PC-9 (cell line): Measurements from ENCODE around the gene MYO19. TPM values are rescaled to one million over a fixed set of nuclear protein-coding genes. Genes with fewer than 3 reads are reported as not detected.

Source experiments
- BruUV-seq: library from RNA; stranded (reverse); fragments of 400-500 nt; replicated peaks from 2 replicates; lab custom pipeline; 2021; lab: Mats Ljungman, UMichigan
- CTCF ChIA-PET: fragments of 300-600 bp; sonication (Branson Sonifier 250); formaldehyde crosslinking; loops from one replicate; lab custom pipeline; 2022; ENCODE audit warnings: antibody characterized with exemption; lab: Charles Lee
- POLR2A ChIA-PET: fragments of 300-600 bp; sonication (Branson Sonifier 250); formaldehyde crosslinking; loops from one replicate; lab custom pipeline; 2022; ENCODE audit warnings: antibody characterized with exemption; ENCODE audit not compliant: unreplicated experiment; lab: Charles Lee
- DNase-seq, 2 experiments: peaks; one replicate each; pipeline versions ENCODE4 v3.0.0 to v3.0.0-alpha.2; 2015 to 2022; ENCODE audit warnings: mixed read lengths in 1 of 2
- H2AFZ ChIP-seq: fragments of 200-600 bp; sonication (generic); 2 replicates; pipeline ENCODE4 v1.8.1; 2017; ENCODE audit warnings: antibody characterized with exemption
- H3F3A ChIP-seq: fragments of 200-600 bp; sonication (generic); 2 replicates; pipeline ENCODE4 v1.8.1; 2017; ENCODE audit warnings: antibody characterized with exemption, mild to moderate bottlenecking, low read depth; ENCODE audit not compliant: insufficient read depth
- H3K27ac ChIP-seq: fragments of 200-600 bp; sonication (generic); 2 replicates; pipeline ENCODE4 v1.6.1; 2016; ENCODE audit warnings: mixed run types
- H3K27me3 ChIP-seq: fragments of 200-600 bp; sonication (generic); 2 replicates; pipeline ENCODE4 v1.6.1; 2016; ENCODE audit warnings: low read depth, mixed run types; ENCODE audit not compliant: insufficient read depth
- H3K36me3 ChIP-seq: fragments of 200-600 bp; sonication (generic); 2 replicates; pipeline ENCODE4 v1.6.1; 2016; ENCODE audit warnings: low read depth, mixed run types
- H3K4me1 ChIP-seq: fragments of 200-600 bp; sonication (generic); replicated peaks from 2 replicates; pipeline ENCODE4 v1.6.1; 2016; ENCODE audit warnings: mixed run types; ENCODE audit not compliant: insufficient read depth
- H3K4me2 ChIP-seq: fragments of 200-600 bp; sonication (generic); 2 replicates; pipeline ENCODE4 v1.6.1; 2017; ENCODE audit warnings: mixed run types
- H3K4me3 ChIP-seq: fragments of 200-600 bp; sonication (generic); 2 replicates; pipeline ENCODE4 v1.6.1; 2016; ENCODE audit warnings: mixed run types
- H3K79me2 ChIP-seq: fragments of 200-600 bp; sonication (generic); 2 replicates; pipeline ENCODE4 v1.6.1; 2017; ENCODE audit warnings: low read depth, mixed run types
- H3K9me2 ChIP-seq: fragments of 200-600 bp; sonication (generic); 2 replicates; pipeline ENCODE4 v1.8.1; 2017; ENCODE audit warnings: mild to moderate bottlenecking; ENCODE audit not compliant: insufficient read depth
- H3K9me3 ChIP-seq: fragments of 200-600 bp; sonication (generic); 2 replicates; pipeline ENCODE4 v1.8.1; 2016; ENCODE audit warnings: low read depth; ENCODE audit not compliant: insufficient read depth
- H4K20me1 ChIP-seq: fragments of 200-600 bp; sonication (generic); 2 replicates; pipeline ENCODE4 v1.8.1; 2017; ENCODE audit not compliant: insufficient read depth
- CTCF ChIP-seq: fragments of 200-600 bp; sonication (generic); conservative IDR thresholded peaks from 2 replicates; pipeline ENCODE4 v1.6.1; 2017; ENCODE audit warnings: mixed run types, antibody characterized with exemption, mild to moderate bottlenecking, moderate library complexity
- EZH2 ChIP-seq: fragments of 200-600 bp; sonication (generic); IDR thresholded peaks from 2 replicates; pipeline ENCODE4 v1.8.0; 2017; ENCODE audit warnings: antibody characterized with exemption, low read depth
- intact Hi-C: fragments of 100-400 bp; cut with micrococcal nuclease; formaldehyde crosslinking; loops from one replicate; pipeline ENCODE4 v1.10.0; 2022; ENCODE audit not compliant: unreplicated experiment
- total RNA-seq: library from RNA; stranded (reverse); gene quantifications from 2 replicates; pipeline ENCODE4 v1.2.3, GENCODE V29; 2021

Gene MYO19
- total RNA-seq, 1 experiment from 2014 or later, result 110 TPM

DNA sequence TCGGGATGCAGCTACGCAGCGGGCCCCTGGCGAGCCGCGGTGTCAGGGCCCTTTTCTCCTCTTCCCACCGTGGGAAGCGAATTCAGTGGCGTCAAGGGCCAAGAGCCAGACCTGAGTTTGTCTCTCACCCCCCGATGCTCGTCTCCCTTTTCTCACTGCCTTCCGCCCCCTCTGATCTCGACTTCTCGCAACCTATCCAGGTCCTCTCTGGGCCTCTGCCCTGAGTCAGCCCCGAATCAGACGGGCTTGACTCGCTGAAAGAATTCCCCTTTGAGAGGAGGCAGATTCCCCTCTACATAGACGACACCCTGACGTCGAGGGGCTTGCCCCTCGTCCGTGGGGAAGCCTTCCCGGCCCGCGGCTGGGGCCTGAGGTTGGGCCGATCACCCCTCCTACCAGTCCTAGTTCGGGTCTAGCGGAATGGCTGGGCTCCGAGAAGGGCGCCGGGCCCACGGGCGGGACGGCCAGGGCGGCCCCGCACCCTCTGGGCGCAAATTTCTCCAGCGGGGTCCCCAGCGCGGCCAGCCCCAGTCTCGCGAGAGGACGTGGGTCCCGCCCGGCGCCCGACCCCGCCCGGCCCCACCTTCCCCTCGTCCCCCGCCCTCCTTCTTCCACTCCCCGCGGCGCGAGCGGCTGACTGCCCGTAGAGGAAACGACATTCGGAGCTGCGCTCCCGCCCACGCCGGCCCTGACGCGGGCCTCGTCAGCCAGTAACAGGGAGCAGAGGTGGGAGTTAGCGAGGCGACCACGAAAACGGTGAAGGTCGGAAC lies 9.8 kb upstream of the MYO19 start, which contains the start of gene GGNBP2:
Gene GGNBP2, plus strand, starts transcription at position 613 of the 770 bp plus-strand sequence. CDS start 806 bp downstream, outside the sequence.
- H2AFZ ChIP-seq, result peak within 1 kb of the TSS; percentile 100

GRCh38 chr17:36544044-36544306 lies 9.3 kb upstream of the MYO19 start:
- peak overlapping the region; percentile 83 for H3K4me2 ChIP-seq
- DNase-seq, result peak; percentile 35 to 61
- H3K27me3 ChIP-seq, result no peaks in the 10 kb centered on the region
- peaks cover 27% of the 10 kb centered on the region for H3K4me1 ChIP-seq
- H3K79me2 ChIP-seq, result peaks cover 61% of the 10 kb centered on the region
- no peaks in the 10 kb centered on the region for H3K9me2 ChIP-seq
- H3K27ac ChIP-seq, result peak overlapping the region; percentile 81
- H3F3A ChIP-seq, result peaks cover 52% of the 10 kb centered on the region
- BruUV-seq, result no TSS peak
- H2AFZ ChIP-seq, result peak overlapping the region; percentile 100
- peaks cover 20% of the 10 kb centered on the region for H3K36me3 ChIP-seq
- peak overlapping the region; percentile 91 for H3K4me3 ChIP-seq
- ChIA-PET CTCF (interaction anchor here (0.9 kb wide), 1 partner anchor 57 kb away, joined by 3 read pairs; the partner anchor contains the start of gene MRM1), POLR2A (interaction anchor here (0.8 kb wide), 1 partner anchor 48 kb away, joined by 3 read pairs; no protein-coding TSS in a partner anchor)
- no peak for TF ChIP-seq EZH2
- no peak for TF ChIP-seq CTCF
- intact Hi-C loops, result loop anchor here (1.0 kb wide), 1 partner anchor 9 kb away; no protein-coding TSS in a partner anchor
- peaks cover 30% of the 10 kb centered on the region for H4K20me1 ChIP-seq
- H3K9me3 ChIP-seq, result no peaks in the 10 kb centered on the region

More for the DNA sequence above, 9.8 kb upstream of the MYO19 start, which contains the start of gene GGNBP2:
- H3K9me2 ChIP-seq, result no peaks in the 10 kb centered on the region
- H4K20me1 ChIP-seq, result peaks cover 35% of the 10 kb centered on the region
- DNase-seq, result peak; percentile 70 to 84
- ChIA-PET CTCF (interaction anchor here (0.9 kb wide), 1 partner anchor 57 kb away, joined by 3 read pairs; the partner anchor contains the start of gene MRM1), POLR2A (interaction anchor here (0.7 kb wide), 1 partner anchor 9 kb away, joined by 3 read pairs; no protein-coding TSS in a partner anchor)
- H3K27me3 ChIP-seq, result no peaks in the 10 kb centered on the region
- H3K4me2 ChIP-seq, result peak within 1 kb of the TSS; percentile 98
- H3K4me3 ChIP-seq, result peak within 1 kb of the TSS; percentile 91
- peaks cover 65% of the 10 kb centered on the region for H3K79me2 ChIP-seq
- no peaks in the 10 kb centered on the region for H3K9me3 ChIP-seq
- peaks cover 49% of the 10 kb centered on the region for H3F3A ChIP-seq
- TF ChIP-seq CTCF (no peak), EZH2 (no peak)
- intact Hi-C loops, result loop anchor here (1.0 kb wide), 1 partner anchor 9 kb away; no protein-coding TSS in a partner anchor
- peaks cover 27% of the 10 kb centered on the region for H3K4me1 ChIP-seq
- BruUV-seq, result TSS peak; percentile 60
- peaks cover 20% of the 10 kb centered on the region for H3K36me3 ChIP-seq
- H3K27ac ChIP-seq, result peak within 1 kb of the TSS; percentile 81

DNA sequence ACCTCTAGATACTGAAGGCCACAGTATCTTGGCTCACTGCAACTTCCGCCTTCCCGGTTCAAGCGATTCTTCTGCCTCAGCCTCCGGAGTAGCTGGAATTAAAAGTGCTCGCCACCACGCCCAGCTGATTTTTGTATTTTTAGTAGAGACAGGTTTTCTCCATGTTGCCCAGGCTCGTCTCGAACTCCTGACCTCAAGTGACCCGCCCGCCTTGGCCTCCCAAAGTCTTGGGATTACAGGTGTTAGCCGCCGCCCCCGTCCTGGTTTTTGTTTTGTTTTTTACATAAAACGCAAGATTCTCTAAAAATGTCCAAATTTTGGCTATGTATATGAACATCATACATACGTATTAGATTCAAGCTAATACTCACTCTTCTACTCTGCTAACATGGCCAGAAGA lies 8.1 kb upstream of the MYO19 start:
- Histone ChIP-seq H3K4me2 (peak overlapping the region; percentile 83; the same call in 1 of the 2 replicates), H3K9me2 (no peaks in the 10 kb centered on the region), H3K36me3 (peaks cover 18% of the 10 kb centered on the region), H2AFZ (no peak overlapping the region), H3K4me3 (no peak overlapping the region), H3K27ac (no peak overlapping the region), H3F3A (peaks cover 52% of the 10 kb centered on the region), H3K27me3 (no peaks in the 10 kb centered on the region), H4K20me1 (peaks cover 19% of the 10 kb centered on the region), H3K4me1 (peaks cover 21% of the 10 kb centered on the region), H3K9me3 (no peaks in the 10 kb centered on the region), H3K79me2 (peaks cover 56% of the 10 kb centered on the region)
- BruUV-seq, result no TSS peak
- TF ChIP-seq EZH2 (no peak), CTCF (no peak)
- DNase-seq, result no peak
- intact Hi-C loops, result no loop called here
- POLR2A ChIA-PET, result no interaction called here
- CTCF ChIA-PET, result interaction anchor here (0.6 kb wide), 1 partner anchor 60 kb away, joined by 3 read pairs; no protein-coding TSS in a partner anchor
